NB4 (cell line): ENCODE measurements around the gene OPCML.

Source experiments
- DNase-seq: peaks from one replicate; pipeline ENCODE4 v3.0.0; 2010; ENCODE audit warnings: low read depth
- H3K4me3 ChIP-seq: one replicate; pipeline ENCODE4 v1.5.1; 2011; ENCODE audit warnings: mild to moderate bottlenecking, low read depth, low read length, moderate library complexity
- MYC ChIP-seq: IDR thresholded peaks from 2 replicates; pipeline ENCODE4 v1.6.1; 2011; ENCODE audit warnings: low read depth, low read length
- POLR2A ChIP-seq: IDR thresholded peaks from 2 replicates; pipeline ENCODE4 v1.6.1; 2011; ENCODE audit warnings: mild to moderate bottlenecking; ENCODE audit not compliant: insufficient read length; ENCODE audit errors: extremely low read depth
- TF ChIP-seq, protein P1 (sequence below): IDR thresholded peaks from one replicate; pipeline ENCODE4 v1.5.1; 2012; ENCODE audit warnings: low read depth, low read length
- TF ChIP-seq, protein P2 (sequence below): IDR thresholded peaks from 2 replicates; pipeline ENCODE4 v1.6.1; 2011; ENCODE audit warnings: low read depth, low read length

OPCML gene

DNA sequence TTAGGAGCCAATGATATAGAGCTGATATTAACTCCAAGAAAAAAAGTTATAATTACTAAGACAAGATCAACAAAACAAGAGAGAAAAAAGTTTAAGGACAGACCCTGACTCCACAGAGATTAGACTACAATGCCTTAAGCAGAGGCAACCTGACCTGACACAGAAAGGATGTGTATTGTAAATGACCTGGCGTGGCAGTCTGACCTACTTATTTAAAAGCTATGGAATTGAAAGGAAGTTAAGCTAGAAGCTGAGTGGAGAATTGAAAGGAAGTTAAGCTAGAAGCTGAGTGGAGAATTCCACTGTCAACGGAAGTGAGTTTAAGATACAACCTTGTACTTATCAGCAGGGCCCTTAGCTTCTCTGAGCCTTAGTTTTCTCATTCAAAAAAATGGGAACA, 885.4 kb downstream of the OPCML start:
- TF ChIP-seq POLR2A, result no peak
- TF ChIP-seq MYC, result no peak
- TF ChIP-seq, protein P1, sequence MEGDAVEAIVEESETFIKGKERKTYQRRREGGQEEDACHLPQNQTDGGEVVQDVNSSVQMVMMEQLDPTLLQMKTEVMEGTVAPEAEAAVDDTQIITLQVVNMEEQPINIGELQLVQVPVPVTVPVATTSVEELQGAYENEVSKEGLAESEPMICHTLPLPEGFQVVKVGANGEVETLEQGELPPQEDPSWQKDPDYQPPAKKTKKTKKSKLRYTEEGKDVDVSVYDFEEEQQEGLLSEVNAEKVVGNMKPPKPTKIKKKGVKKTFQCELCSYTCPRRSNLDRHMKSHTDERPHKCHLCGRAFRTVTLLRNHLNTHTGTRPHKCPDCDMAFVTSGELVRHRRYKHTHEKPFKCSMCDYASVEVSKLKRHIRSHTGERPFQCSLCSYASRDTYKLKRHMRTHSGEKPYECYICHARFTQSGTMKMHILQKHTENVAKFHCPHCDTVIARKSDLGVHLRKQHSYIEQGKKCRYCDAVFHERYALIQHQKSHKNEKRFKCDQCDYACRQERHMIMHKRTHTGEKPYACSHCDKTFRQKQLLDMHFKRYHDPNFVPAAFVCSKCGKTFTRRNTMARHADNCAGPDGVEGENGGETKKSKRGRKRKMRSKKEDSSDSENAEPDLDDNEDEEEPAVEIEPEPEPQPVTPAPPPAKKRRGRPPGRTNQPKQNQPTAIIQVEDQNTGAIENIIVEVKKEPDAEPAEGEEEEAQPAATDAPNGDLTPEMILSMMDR, result no peak
- TF ChIP-seq, protein P2, sequence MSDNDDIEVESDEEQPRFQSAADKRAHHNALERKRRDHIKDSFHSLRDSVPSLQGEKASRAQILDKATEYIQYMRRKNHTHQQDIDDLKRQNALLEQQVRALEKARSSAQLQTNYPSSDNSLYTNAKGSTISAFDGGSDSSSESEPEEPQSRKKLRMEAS, result no peak
- no peak for DNase-seq

GRCh38 chr11:132644520-132645239, 887.6 kb downstream of the OPCML start:
- DNase-seq, result no peak
- no peak for TF ChIP-seq POLR2A
- TF ChIP-seq MYC, result no peak
- TF ChIP-seq, protein P1, result no peak
- TF ChIP-seq, protein P2, result no peak
- H3K4me3 ChIP-seq, result no peak overlapping the region

More for the DNA sequence above, 885.4 kb downstream of the OPCML start:
- no peak overlapping the region for H3K4me3 ChIP-seq

DNA sequence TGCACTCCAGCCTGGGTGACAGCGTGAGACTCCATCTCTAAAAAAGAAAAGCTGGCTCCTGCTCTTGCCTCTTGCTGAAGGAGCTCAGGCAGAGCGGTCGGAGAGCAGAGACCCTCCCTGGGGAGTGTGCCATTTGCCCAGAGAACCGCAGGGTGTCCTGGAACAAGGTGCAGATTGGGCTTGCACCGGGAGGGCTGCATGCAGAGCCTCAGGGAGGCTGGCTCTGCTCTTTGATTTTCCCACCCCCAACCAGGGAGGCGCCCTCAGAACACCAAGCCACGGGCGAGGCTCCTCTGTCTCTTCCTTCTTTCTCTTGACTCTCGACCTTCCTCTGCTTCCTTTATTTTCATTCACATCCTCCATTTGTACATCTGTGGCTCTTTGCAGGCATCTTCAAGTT, 889.1 kb downstream of the OPCML start:
- no peak for DNase-seq
- TF ChIP-seq, protein P2, result no peak
- TF ChIP-seq, protein P1, result no peak
- TF ChIP-seq POLR2A (no peak), MYC (no peak)
- H3K4me3 ChIP-seq, result no peak overlapping the region

GRCh38 chr11:132640952-132641351, 891.3 kb downstream of the OPCML start:
- no peak for TF ChIP-seq POLR2A
- DNase-seq, result no peak
- no peak overlapping the region for H3K4me3 ChIP-seq

- DNase-seq, result no peak
- TF ChIP-seq, protein P2, result no peak
- TF ChIP-seq POLR2A (no peak), MYC (no peak)
- TF ChIP-seq, protein P1, result no peak
- no peak overlapping the region for H3K4me3 ChIP-seq
Observed at GRCh38 chr11:132639986-132640385, 892.3 kb downstream of the OPCML start.

DNA sequence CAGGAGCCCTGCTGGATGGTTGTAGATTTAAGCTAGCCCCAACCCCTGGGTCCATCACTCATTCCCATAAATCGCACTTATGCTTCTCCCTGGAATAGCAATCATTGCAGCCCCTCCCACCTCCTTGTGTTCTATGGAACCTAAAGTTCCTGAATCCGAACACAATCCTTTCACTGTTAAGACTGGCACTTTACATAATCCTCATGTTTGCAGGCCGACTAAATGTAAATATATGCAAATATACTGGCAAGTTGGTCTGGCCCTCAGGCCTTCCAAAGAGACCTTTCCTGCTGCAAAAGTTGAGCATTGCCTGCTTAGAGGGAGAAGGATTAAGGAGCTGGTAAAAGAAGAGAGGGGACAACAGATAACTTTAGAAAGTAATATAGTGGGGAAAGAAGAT, 892.9 kb downstream of the OPCML start:
- TF ChIP-seq POLR2A, result no peak
- TF ChIP-seq, protein P1, result no peak
- TF ChIP-seq, protein P2, result no peak
- no peak for TF ChIP-seq MYC
- H3K4me3 ChIP-seq, result no peak overlapping the region
- no peak for DNase-seq
